ENCODE results near the gene RNF167. TPM values are rescaled to one million over a fixed set of nuclear protein-coding genes. Genes with fewer than 3 reads are reported as not detected.

Gene RNF167
- total RNA-seq, result 100 to 1,000 TPM in 2 of 6 donors, 10 to 100 TPM in 4; 41.9 to 130 (median 72.9) TPM

DNA sequence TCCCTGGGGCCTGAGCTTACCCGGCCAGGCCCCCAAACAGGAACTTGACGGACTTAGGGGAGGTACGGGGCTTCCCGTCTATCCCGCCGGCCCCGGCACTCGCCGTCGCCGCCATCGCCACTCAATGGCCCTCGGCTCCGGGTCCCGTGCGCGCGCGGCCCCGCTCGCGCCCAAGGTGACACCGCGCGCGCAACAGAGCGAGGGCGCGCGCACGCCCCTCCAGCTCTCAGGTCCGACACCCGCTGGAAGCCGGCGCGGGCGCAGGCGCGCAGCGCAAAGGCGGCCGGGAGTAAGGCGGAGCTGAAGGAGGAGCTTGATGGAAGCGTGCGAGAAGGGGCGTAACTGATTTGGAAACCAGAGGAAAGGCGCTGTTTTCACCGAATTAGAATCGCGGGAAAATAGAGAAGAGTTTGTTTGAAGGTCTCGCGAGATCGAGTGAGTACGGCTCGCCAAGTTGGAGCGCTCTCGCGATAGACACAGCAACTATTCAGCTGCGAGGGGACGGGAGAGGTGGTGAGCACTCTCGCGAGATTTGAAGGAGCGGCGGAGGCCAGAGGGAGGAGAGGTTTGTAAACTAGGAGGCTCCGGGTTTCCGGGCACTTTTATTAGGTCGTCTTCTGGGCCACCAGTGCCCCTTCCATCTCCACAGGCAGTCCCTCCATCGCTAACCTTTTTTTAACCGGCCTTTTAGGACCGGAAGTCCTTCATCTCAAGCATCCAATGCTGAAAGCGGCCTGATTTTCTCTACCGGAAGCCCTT lies at the start of gene RNF167, which contains the start of gene SLC25A11:
RNF167 (plus strand) TSS at position 473 of the 759 bp plus-strand sequence. CDS start 642 bp downstream, outside the sequence.
SLC25A11 (minus strand) TSS at position 251 of the 759 bp plus-strand sequence; CDS start at position 115, 136 bp downstream.
- H3K4me1 ChIP-seq, result peaks cover 42 to 63% (median 53%) of the 10 kb centered on the region in 4 donors
- ATAC-seq (ENCODE audit: low FRiP score in 2 of 2), result peak; percentile 95 to 96
- peak within 1 kb of the TSS; percentile 84 to 99 (median 94) for H3K27ac ChIP-seq
- 0% methylated on average over 71 of the region's 72 CpGs for WGBS, 2 donors
- H3K27me3 ChIP-seq, result no peaks in the 10 kb centered on the region
- TF ChIP-seq POLR2AphosphoS5 (IDR thresholded peaks at IDR 0.05), result peak; percentile 58 to 83
- peak in 3 of 4 donors; percentile 26 to 87 (median 54) for TF ChIP-seq POLR2A (IDR thresholded peaks at IDR 0.05)
- TF ChIP-seq, protein P1, sequence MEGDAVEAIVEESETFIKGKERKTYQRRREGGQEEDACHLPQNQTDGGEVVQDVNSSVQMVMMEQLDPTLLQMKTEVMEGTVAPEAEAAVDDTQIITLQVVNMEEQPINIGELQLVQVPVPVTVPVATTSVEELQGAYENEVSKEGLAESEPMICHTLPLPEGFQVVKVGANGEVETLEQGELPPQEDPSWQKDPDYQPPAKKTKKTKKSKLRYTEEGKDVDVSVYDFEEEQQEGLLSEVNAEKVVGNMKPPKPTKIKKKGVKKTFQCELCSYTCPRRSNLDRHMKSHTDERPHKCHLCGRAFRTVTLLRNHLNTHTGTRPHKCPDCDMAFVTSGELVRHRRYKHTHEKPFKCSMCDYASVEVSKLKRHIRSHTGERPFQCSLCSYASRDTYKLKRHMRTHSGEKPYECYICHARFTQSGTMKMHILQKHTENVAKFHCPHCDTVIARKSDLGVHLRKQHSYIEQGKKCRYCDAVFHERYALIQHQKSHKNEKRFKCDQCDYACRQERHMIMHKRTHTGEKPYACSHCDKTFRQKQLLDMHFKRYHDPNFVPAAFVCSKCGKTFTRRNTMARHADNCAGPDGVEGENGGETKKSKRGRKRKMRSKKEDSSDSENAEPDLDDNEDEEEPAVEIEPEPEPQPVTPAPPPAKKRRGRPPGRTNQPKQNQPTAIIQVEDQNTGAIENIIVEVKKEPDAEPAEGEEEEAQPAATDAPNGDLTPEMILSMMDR (IDR thresholded peaks at IDR 0.05), result peak in 3 of 6 experiments; percentile 7 to 25 (median 19)
- no peak for TF ChIP-seq EP300 (IDR thresholded peaks at IDR 0.05)
- peak within 1 kb of the TSS; percentile 63 to 85 (median 72) for H3K4me3 ChIP-seq
- DNase-seq, result peak; percentile 97 to 98
- H3K9me3 ChIP-seq, result no peaks in the 10 kb centered on the region
- H3K36me3 ChIP-seq, result peaks cover 18 to 58% (median 46%) of the 10 kb centered on the region in 4 donors

- no peak overlapping the region for H3K4me3 ChIP-seq
- DNase-seq (peak in 1 of 2 donors; percentile 69), ATAC-seq (ENCODE audit: low FRiP score in 2 of 2) (no peak)
- no peaks in the 10 kb centered on the region for H3K27me3 ChIP-seq
- TF ChIP-seq POLR2A (IDR thresholded peaks at IDR 0.05) (no peak), EP300 (IDR thresholded peaks at IDR 0.05) (no peak), POLR2AphosphoS5 (IDR thresholded peaks at IDR 0.05) (no peak)
- TF ChIP-seq, protein P1 (IDR thresholded peaks at IDR 0.05), result no peak
- WGBS, 2 donors, result 92 to 93% methylated on average over 29 to 36 of the region's 42 CpGs
- no peaks in the 10 kb centered on the region for H3K9me3 ChIP-seq
- peaks cover 27 to 96% (median 90%) of the 10 kb centered on the region in 4 donors for H3K36me3 ChIP-seq
- H3K27ac ChIP-seq, result no peak overlapping the region
- no peaks in the 10 kb centered on the region for H3K4me1 ChIP-seq
Observed at GRCh38 chr17:4891411-4892410, 48.4 kb upstream of the RNF167 start.

DNA sequence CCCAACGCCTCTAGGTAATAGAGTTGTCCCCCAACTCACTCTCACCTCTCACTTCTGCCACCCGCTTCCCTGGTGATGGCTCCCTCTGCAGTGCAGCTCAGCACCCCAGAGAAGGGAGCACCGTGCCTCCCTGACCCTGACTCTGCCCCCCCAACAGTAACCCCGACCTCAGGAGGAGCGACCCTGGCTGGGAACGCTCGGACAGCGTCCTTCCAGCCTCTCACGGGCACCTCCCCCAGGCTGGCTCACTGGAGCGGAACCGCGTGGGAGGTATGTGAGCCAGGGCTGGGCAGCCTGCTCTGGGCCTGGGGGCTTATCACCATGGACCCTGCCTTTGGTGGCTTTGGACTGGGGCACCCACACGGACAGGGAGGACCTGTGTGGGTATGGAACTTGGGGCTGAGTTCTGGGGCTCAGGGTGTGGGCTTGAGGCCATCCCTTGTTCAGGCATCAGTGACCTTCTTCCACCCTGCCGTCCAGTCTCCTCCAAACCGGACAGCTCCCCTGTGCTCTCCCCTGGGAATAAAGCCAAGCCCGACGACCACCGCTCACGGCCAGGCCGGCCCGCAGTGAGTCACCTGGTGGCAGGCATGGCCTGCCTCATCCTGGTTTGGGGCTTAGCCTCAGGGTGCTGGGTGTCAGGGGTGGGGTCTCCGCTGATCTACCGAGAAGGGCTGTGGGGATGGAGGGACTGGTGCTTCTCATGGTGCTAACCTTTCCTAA lies 47.4 kb upstream of the RNF167 start:
- no peaks in the 10 kb centered on the region for H3K9me3 ChIP-seq
- 89 to 91% methylated on average over 13 to 21 of the region's 23 CpGs for WGBS, 2 donors
- ATAC-seq (ENCODE audit: low FRiP score in 2 of 2) (no peak), DNase-seq (peak in 1 of 2 donors; percentile 64)
- TF ChIP-seq, protein P1 (IDR thresholded peaks at IDR 0.05), result no peak
- TF ChIP-seq EP300 (IDR thresholded peaks at IDR 0.05) (no peak), POLR2AphosphoS5 (IDR thresholded peaks at IDR 0.05) (no peak), POLR2A (IDR thresholded peaks at IDR 0.05) (no peak)
- H3K4me3 ChIP-seq, result no peak overlapping the region
- no peaks in the 10 kb centered on the region for H3K4me1 ChIP-seq
- H3K36me3 ChIP-seq, result peaks cover 26 to 94% (median 89%) of the 10 kb centered on the region in 4 donors
- H3K27me3 ChIP-seq, result no peaks in the 10 kb centered on the region
- H3K27ac ChIP-seq, result no peak overlapping the region

- H3K27me3 ChIP-seq, result no peaks in the 10 kb centered on the region
- H3K9me3 ChIP-seq, result no peaks in the 10 kb centered on the region
- no peaks in the 10 kb centered on the region for H3K4me1 ChIP-seq
- peaks cover 26 to 88% (median 84%) of the 10 kb centered on the region in 4 donors for H3K36me3 ChIP-seq
- H3K4me3 ChIP-seq, result no peak overlapping the region
- no peak overlapping the region for H3K27ac ChIP-seq
- DNase-seq (peak in 1 of 2 donors; percentile 57), ATAC-seq (ENCODE audit: low FRiP score in 2 of 2) (no peak)
- TF ChIP-seq POLR2AphosphoS5 (IDR thresholded peaks at IDR 0.05) (no peak), EP300 (IDR thresholded peaks at IDR 0.05) (no peak)
- 91 to 92% methylated on average over 16 to 18 of the region's 18 CpGs for WGBS, 2 donors
Observed at GRCh38 chr17:4893272-4893671, 46.8 kb upstream of the RNF167 start.

Data from upper lobe of left lung (tissue), 6 donors.